ENCODE data around the gene TSPAN13.
"Not testable (repeated sequence)": the region's sequence is repeated elsewhere in the genome, so short reads cannot be mapped to it uniquely, and the experiment has no call there.

DNA sequence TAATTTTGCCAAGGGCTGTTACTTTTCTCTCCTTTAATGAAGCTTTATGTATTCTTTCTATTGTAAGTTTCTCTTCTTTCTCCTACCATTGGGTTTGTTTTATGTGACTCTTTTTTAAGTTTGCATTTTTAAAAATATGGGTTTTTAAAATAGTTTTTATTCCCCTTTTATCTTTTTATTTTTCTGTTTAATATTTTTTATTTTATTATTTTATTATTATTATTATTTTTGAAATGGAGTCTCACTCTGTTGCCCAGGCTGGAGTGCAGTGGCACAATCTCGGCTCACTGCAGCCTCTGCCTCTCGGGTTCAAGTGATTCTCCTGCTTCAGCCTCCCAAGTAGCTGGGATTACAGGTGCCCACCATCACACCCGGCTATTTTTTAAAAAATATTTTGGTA is 16.4 kb downstream of the TSPAN13 start:
- TF ChIP-seq, protein P1, sequence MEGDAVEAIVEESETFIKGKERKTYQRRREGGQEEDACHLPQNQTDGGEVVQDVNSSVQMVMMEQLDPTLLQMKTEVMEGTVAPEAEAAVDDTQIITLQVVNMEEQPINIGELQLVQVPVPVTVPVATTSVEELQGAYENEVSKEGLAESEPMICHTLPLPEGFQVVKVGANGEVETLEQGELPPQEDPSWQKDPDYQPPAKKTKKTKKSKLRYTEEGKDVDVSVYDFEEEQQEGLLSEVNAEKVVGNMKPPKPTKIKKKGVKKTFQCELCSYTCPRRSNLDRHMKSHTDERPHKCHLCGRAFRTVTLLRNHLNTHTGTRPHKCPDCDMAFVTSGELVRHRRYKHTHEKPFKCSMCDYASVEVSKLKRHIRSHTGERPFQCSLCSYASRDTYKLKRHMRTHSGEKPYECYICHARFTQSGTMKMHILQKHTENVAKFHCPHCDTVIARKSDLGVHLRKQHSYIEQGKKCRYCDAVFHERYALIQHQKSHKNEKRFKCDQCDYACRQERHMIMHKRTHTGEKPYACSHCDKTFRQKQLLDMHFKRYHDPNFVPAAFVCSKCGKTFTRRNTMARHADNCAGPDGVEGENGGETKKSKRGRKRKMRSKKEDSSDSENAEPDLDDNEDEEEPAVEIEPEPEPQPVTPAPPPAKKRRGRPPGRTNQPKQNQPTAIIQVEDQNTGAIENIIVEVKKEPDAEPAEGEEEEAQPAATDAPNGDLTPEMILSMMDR (IDR thresholded peaks at IDR 0.05) = not testable (repeated sequence)
- TF ChIP-seq POLR2AphosphoS5, POLR2A (IDR thresholded peaks at IDR 0.05): not testable (repeated sequence)
